RWPE2 (cell line): ENCODE results near the gene SOX6.

ENCODE experiments used
- ATAC-seq: fragments of 200-7000 bp; cut with Tn5 transposase; 3 replicates; pipeline ENCODE4 v1.9.1; 2021; ENCODE audit warnings: low read depth
- DNase-seq: peaks from one replicate; pipeline ENCODE4 v3.0.0-alpha.2; 2020; ENCODE audit warnings: low spot score
- H3K27ac ChIP-seq: fragments of 450-650 bp; 2 replicates; pipeline ENCODE4 v1.5.1; 2017; ENCODE audit warnings: mild to moderate bottlenecking; ENCODE audit not compliant: poor library complexity, severe bottlenecking
- H3K27me3 ChIP-seq: fragments of 250-450 bp; sonication (Bioruptor Pico); 2 replicates; pipeline ENCODE4 v1.5.1; 2021; ENCODE audit warnings: mild to moderate bottlenecking, moderate library complexity; ENCODE audit not compliant: insufficient read depth, poor library complexity, severe bottlenecking
- H3K36me3 ChIP-seq: fragments of 250-450 bp; sonication (Bioruptor Pico); 2 replicates; pipeline ENCODE4 v1.5.1; 2020; ENCODE audit warnings: low read depth, mild to moderate bottlenecking, moderate library complexity
- H3K4me1 ChIP-seq: fragments of 250-450 bp; sonication (Bioruptor Pico); 2 replicates; pipeline ENCODE4 v1.5.1; 2021; ENCODE audit warnings: mild to moderate bottlenecking, moderate library complexity; ENCODE audit not compliant: insufficient read depth, poor library complexity, severe bottlenecking
- H3K4me3 ChIP-seq: fragments of 250-450 bp; sonication (Bioruptor Pico); 2 replicates; pipeline ENCODE4 v1.5.1; 2021; ENCODE audit warnings: mild to moderate bottlenecking, moderate library complexity; ENCODE audit not compliant: severe bottlenecking
- H3K9me3 ChIP-seq: fragments of 250-450 bp; sonication (Bioruptor Pico); 2 replicates; pipeline ENCODE4 v1.5.1; 2021; ENCODE audit warnings: mild to moderate bottlenecking, moderate library complexity; ENCODE audit not compliant: severe bottlenecking
- CTCF ChIP-seq: fragments of 450-650 bp; IDR thresholded peaks from one replicate; pipeline ENCODE4 v1.5.1; 2017; ENCODE audit warnings: mild to moderate bottlenecking, moderate library complexity; ENCODE audit not compliant: poor library complexity, severe bottlenecking

The SOX6 gene

GRCh38 chr11:16289541-16289940 lies 66.8 kb downstream of the SOX6 start:
- Histone ChIP-seq H3K27ac (no peak overlapping the region), H3K27me3 (no peaks in the 10 kb centered on the region), H3K4me1 (no peaks in the 10 kb centered on the region), H3K4me3 (no peak overlapping the region), H3K9me3 (no peaks in the 10 kb centered on the region), H3K36me3 (no peaks in the 10 kb centered on the region)
- ATAC-seq (no peak), DNase-seq (no peak)
- no peak for TF ChIP-seq CTCF

GRCh38 chr11:16287630-16288280 lies 68.6 kb downstream of the SOX6 start:
- TF ChIP-seq CTCF = no peak
- ATAC-seq (no peak), DNase-seq (no peak)
- no peaks in the 10 kb centered on the region for H3K4me1 ChIP-seq
- H3K36me3 ChIP-seq = no peaks in the 10 kb centered on the region
- no peaks in the 10 kb centered on the region for H3K9me3 ChIP-seq
- no peaks in the 10 kb centered on the region for H3K27me3 ChIP-seq
- H3K4me3 ChIP-seq = no peak overlapping the region
- no peak overlapping the region for H3K27ac ChIP-seq

- H3K4me1 ChIP-seq = no peaks in the 10 kb centered on the region
- ATAC-seq (no peak; the same call in 2 of the 3 replicates), DNase-seq (no peak)
- H3K27ac ChIP-seq = no peak overlapping the region
- H3K9me3 ChIP-seq = no peaks in the 10 kb centered on the region
- no peak overlapping the region for H3K4me3 ChIP-seq
- H3K27me3 ChIP-seq = no peaks in the 10 kb centered on the region
- no peaks in the 10 kb centered on the region for H3K36me3 ChIP-seq
- no peak for TF ChIP-seq CTCF
These were observed 70.3 kb downstream of the SOX6 start for GRCh38 chr11:16286095-16286494.

- Histone ChIP-seq H3K4me3 (no peak overlapping the region), H3K9me3 (no peaks in the 10 kb centered on the region), H3K36me3 (no peaks in the 10 kb centered on the region), H3K27me3 (no peaks in the 10 kb centered on the region), H3K27ac (no peak overlapping the region), H3K4me1 (peaks cover 12% of the 10 kb centered on the region)
- ATAC-seq = peak; percentile 85
- peak; percentile 71 for DNase-seq
- no peak for TF ChIP-seq CTCF
These were observed 76.1 kb downstream of the SOX6 start for GRCh38 chr11:16280256-16280682.

- no peak for ATAC-seq
- Histone ChIP-seq H3K4me1 (peaks cover 12% of the 10 kb centered on the region), H3K4me3 (no peak overlapping the region), H3K9me3 (no peaks in the 10 kb centered on the region), H3K36me3 (no peaks in the 10 kb centered on the region), H3K27ac (no peak overlapping the region), H3K27me3 (no peaks in the 10 kb centered on the region)
- TF ChIP-seq CTCF = no peak
- no peak for DNase-seq
These were observed 76.8 kb downstream of the SOX6 start for GRCh38 chr11:16279524-16279923.
